Measurements from ENCODE around the gene OSTM1. TPM values are rescaled to one million over a fixed set of nuclear protein-coding genes. Genes with fewer than 3 reads are reported as not detected.

The OSTM1 gene
- total and polyA plus RNA-seq, 9 of the 15 experiments (the other 6 are each of a cell fraction or from before 2014, with no cell fraction given), result 5.6 to 29.5 (median 16.3) TPM

- H3K9ac ChIP-seq (ENCODE audit: insufficient read depth in 1 of 2, low read depth in 2 of 2, low read length in 2 of 2), result peak overlapping the region in 1 of 2 experiments; percentile 66; a peak in 1 of 4 replicates
- H3K9me3 ChIP-seq (replicated peaks; ENCODE audit: control insufficient read depth, insufficient read depth, low read depth, low read length), result no peaks in the 10 kb centered on the region
- no TSS peak for BruUV-seq (replicated peaks)
- FAIRE-seq (no peak), ATAC-seq (no peak), DNase-seq (ENCODE audit: extremely low read depth in 1 of 4, low spot score in 3 of 4) (no peak)
- CTCF ChIA-PET (ENCODE audit: low intra/inter-chr PET ratio), result no interaction called here
- POLR2A ChIA-PET, result interaction anchor here (1.0 kb wide), 1 partner anchor 58 kb away, joined by 3 read pairs; no protein-coding TSS in a partner anchor
- no peak overlapping the region for H3K4me2 ChIP-seq (ENCODE audit: insufficient read depth, low read length)
- no peak overlapping the region for H3K4me3 ChIP-seq
- H3K4me1 ChIP-seq (replicated peaks in 1 of 2; ENCODE audit: control insufficient read depth in 2 of 2, insufficient read depth in 2 of 2, low read length in 2 of 2), result peaks cover 0 to 3% of the 10 kb centered on the region in 2 experiments; a peak in 1 of 5 replicates
- in situ Hi-C loops (cut with MboI), result loop anchor here (10.0 kb wide), 1 partner anchor 347 kb away; no protein-coding TSS in a partner anchor
- no peaks in the 10 kb centered on the region for H4K20me1 ChIP-seq (replicated peaks; ENCODE audit: control insufficient read depth, insufficient read depth, low read length)
- no peaks in the 10 kb centered on the region for H3K27me3 ChIP-seq (ENCODE audit: control insufficient read depth in 2 of 2, insufficient read depth in 2 of 2, low read length in 2 of 2)
- no peak overlapping the region for H2AFZ ChIP-seq (ENCODE audit: low read depth, low read length)
- no peaks in the 10 kb centered on the region for H3K36me3 ChIP-seq (ENCODE audit: control insufficient read depth, insufficient read depth, low read length)
- no peaks in the 10 kb centered on the region for H3K79me2 ChIP-seq (ENCODE audit: control insufficient read depth, insufficient read depth, low read length)
- no peak overlapping the region for H3K27ac ChIP-seq (ENCODE audit: extremely low read depth, low read depth, low read length)
- intact Hi-C loops (cut with micrococcal nuclease), result no loop called here
- WGBS (ENCODE audit: insufficient coverage, low coverage, missing lambda C conversion rate), result 84% methylated on average over 10 of the region's 10 CpGs
- H3K9me1 ChIP-seq (ENCODE audit: control insufficient read depth, insufficient read depth, low read length), result no peaks in the 10 kb centered on the region
- TF ChIP-seq MYC (IDR thresholded peaks at IDR 0.05; ENCODE audit: low read depth, low read length), result no peak
- TF ChIP-seq MYC (CRISPR knock-in tag; IDR thresholded peaks at IDR 0.05; ENCODE audit: borderline replicate concordance, low read depth), result no peak
- TF ChIP-seq MTA3 (IDR thresholded peaks at IDR 0.05; ENCODE audit: borderline replicate concordance), result no peak
- no peak for TF ChIP-seq ZNF316 (IDR thresholded peaks at IDR 0.05)
- TF ChIP-seq ZNF184 (CRISPR knock-in tag; IDR thresholded peaks at IDR 0.05), result no peak
- no peak for TF ChIP-seq ZKSCAN3 (CRISPR knock-in tag; IDR thresholded peaks at IDR 0.05)
- TF ChIP-seq POLR2G (IDR thresholded peaks at IDR 0.05; ENCODE audit: low read depth, low read length), result 0 out of 2 replicates have a peak, but pooled peaks have one; percentile 31
- TF ChIP-seq HDAC2 (IDR thresholded peaks at IDR 0.05), result no peak
- TF ChIP-seq EHMT2 (IDR thresholded peaks at IDR 0.05), result no peak
These were observed 42.6 kb downstream of the OSTM1 start for GRCh38 chr6:108031968-108032367.

Measured in K562 (cell line).